HEK293 (cell line): ENCODE measurements around the gene TAF10.

Experiments
- CTCF ChIA-PET: fragments of 350-600 bp; formaldehyde crosslinking; extraction: SDS; loops from one replicate; lab custom pipeline; 2021; ENCODE audit warnings: antibody characterized with exemption; lab: Yijun Ruan, JAX
- POLR2A ChIA-PET: fragments of 300-600 bp; formaldehyde crosslinking; extraction: SDS; loops from one replicate; lab custom pipeline; 2020; ENCODE audit warnings: antibody characterized with exemption, inconsistent platforms; lab: Yijun Ruan, JAX
- H3K27ac ChIP-seq: fragments of 200-500 bp; sonication (Bioruptor generic); 2 replicates; pipeline ENCODE4 v1.5.1; 2014; ENCODE audit warnings: low read depth, low read length, control low read depth, inconsistent platforms; ENCODE audit errors: extremely low read depth
- H3K36me3 ChIP-seq, 2 experiments: fragments of 200-500 bp in 1 of 2; sonication (Bioruptor generic) in 1 of 2; 1 replicate in 1 of 2; 2 replicates in 1 of 2; pipeline ENCODE4 v1.5.1; 2014 to 2017; ENCODE audit warnings: inconsistent platforms in 2 of 2, low read length in 2 of 2; ENCODE audit not compliant: control insufficient read depth in 2 of 2, insufficient read depth in 1 of 2
- H3K4me1 ChIP-seq: fragments of 200-500 bp; sonication (Bioruptor generic); 2 replicates; pipeline ENCODE4 v1.5.1; 2014; ENCODE audit warnings: mild to moderate bottlenecking, low read length, inconsistent platforms; ENCODE audit not compliant: control insufficient read depth, insufficient read depth
- H3K4me3 ChIP-seq: 2 replicates; pipeline ENCODE4 v1.5.1; 2011; ENCODE audit warnings: low read depth, mild to moderate bottlenecking, control low read depth, low read length, moderate library complexity
- H3K9me3 ChIP-seq: fragments of 200-500 bp; sonication (Bioruptor generic); 2 replicates; pipeline ENCODE4 v1.5.1; 2014; ENCODE audit warnings: low read depth, low read length, inconsistent platforms; ENCODE audit not compliant: control insufficient read depth, insufficient read depth
- KLF7 ChIP-seq: fragments of 450-650 bp; formaldehyde crosslinking; IDR thresholded peaks from 2 replicates; pipeline ENCODE4 v1.5.1; 2016; ENCODE audit warnings: missing biosample characterization, missing genetic modification characterization, borderline replicate concordance
- MZF1 ChIP-seq: fragments of 450-650 bp; formaldehyde crosslinking; IDR thresholded peaks from 2 replicates; pipeline ENCODE4 v1.5.1; 2017; ENCODE audit warnings: missing biosample characterization, missing genetic modification characterization, borderline replicate concordance
- SCRT1 ChIP-seq: fragments of 450-650 bp; formaldehyde crosslinking; IDR thresholded peaks from 2 replicates; pipeline ENCODE4 v1.5.1; 2016; ENCODE audit warnings: missing biosample characterization, missing genetic modification characterization, borderline replicate concordance
- SETDB1 ChIP-seq: IDR thresholded peaks from one replicate; pipeline ENCODE4 v1.6.1; 2017; ENCODE audit warnings: mild to moderate bottlenecking, low read length, moderate library complexity, mixed read lengths; ENCODE audit not compliant: insufficient read length
- TCF7L2 ChIP-seq: IDR thresholded peaks from 2 replicates; pipeline ENCODE4 v1.6.1; 2011; ENCODE audit warnings: low read depth, mild to moderate bottlenecking, inconsistent platforms, low read length, moderate library complexity, borderline replicate concordance
- ZBTB1 ChIP-seq: fragments of 450-650 bp; formaldehyde crosslinking; IDR thresholded peaks from 2 replicates; pipeline ENCODE4 v1.5.1; 2016; ENCODE audit warnings: missing biosample characterization, missing genetic modification characterization
- ZNF146 ChIP-seq: fragments of 450-650 bp; formaldehyde crosslinking; IDR thresholded peaks from 2 replicates; pipeline ENCODE4 v1.5.1; 2016; ENCODE audit warnings: missing biosample characterization, missing genetic modification characterization
- ZNF248 ChIP-seq: fragments of 450-650 bp; formaldehyde crosslinking; IDR thresholded peaks from 2 replicates; pipeline ENCODE4 v1.5.1; 2017; ENCODE audit warnings: missing biosample characterization, missing genetic modification characterization
- ZNF274 ChIP-seq, 2 experiments: fragments of 200-500 bp in 1 of 2; fragments of 450-650 bp in 1 of 2; sonication (Bioruptor generic) in 1 of 2; formaldehyde crosslinking in 1 of 2; IDR thresholded peaks; 2 replicates each; pipeline versions ENCODE4 v1.5.1 to v1.6.1; 2014 to 2016; ENCODE audit warnings: borderline replicate concordance in 1 of 2, inconsistent platforms in 1 of 2, low read length in 1 of 2, missing biosample characterization in 1 of 2, missing genetic modification characterization in 1 of 2
- ZNF311 ChIP-seq: fragments of 450-650 bp; formaldehyde crosslinking; IDR thresholded peaks from 2 replicates; pipeline ENCODE4 v1.5.1; 2017; ENCODE audit warnings: missing biosample characterization, missing genetic modification characterization, borderline replicate concordance
- ZNF433 ChIP-seq: fragments of 450-650 bp; formaldehyde crosslinking; IDR thresholded peaks from 2 replicates; pipeline ENCODE4 v1.5.1; 2016; ENCODE audit warnings: missing biosample characterization, missing genetic modification characterization, low read depth
- ZNF548 ChIP-seq: fragments of 450-650 bp; formaldehyde crosslinking; IDR thresholded peaks from 2 replicates; pipeline ENCODE4 v1.5.1; 2016; ENCODE audit warnings: missing biosample characterization, missing genetic modification characterization
- ZNF610 ChIP-seq: fragments of 450-650 bp; formaldehyde crosslinking; IDR thresholded peaks from 2 replicates; pipeline ENCODE4 v1.5.1; 2016; ENCODE audit warnings: missing biosample characterization, missing genetic modification characterization, borderline replicate concordance
- ZNF623 ChIP-seq: fragments of 450-650 bp; formaldehyde crosslinking; IDR thresholded peaks from 2 replicates; pipeline ENCODE4 v1.5.1; 2016; ENCODE audit warnings: missing biosample characterization, missing genetic modification characterization
- ZNF670 ChIP-seq: fragments of 450-650 bp; formaldehyde crosslinking; IDR thresholded peaks from 2 replicates; pipeline ENCODE4 v1.5.1; 2016; ENCODE audit warnings: missing biosample characterization, missing genetic modification characterization, low read depth
- ZNF707 ChIP-seq: fragments of 450-650 bp; formaldehyde crosslinking; IDR thresholded peaks from 2 replicates; pipeline ENCODE4 v1.5.1; 2016; ENCODE audit warnings: missing biosample characterization, missing genetic modification characterization
- ZNF76 ChIP-seq: fragments of 450-650 bp; formaldehyde crosslinking; IDR thresholded peaks from 2 replicates; pipeline ENCODE4; 2016; ENCODE audit warnings: low read depth, missing biosample characterization, missing genetic modification characterization, borderline replicate concordance
- ZNF777 ChIP-seq: fragments of 450-650 bp; formaldehyde crosslinking; IDR thresholded peaks from 2 replicates; pipeline ENCODE4 v1.5.1; 2017; ENCODE audit warnings: missing biosample characterization, missing genetic modification characterization, borderline replicate concordance
- ZNF791 ChIP-seq: fragments of 450-650 bp; formaldehyde crosslinking; IDR thresholded peaks from 2 replicates; pipeline ENCODE4 v1.5.1; 2016; ENCODE audit warnings: missing biosample characterization, missing genetic modification characterization
- ZSCAN30 ChIP-seq: fragments of 450-650 bp; IDR thresholded peaks from 2 replicates; pipeline ENCODE4 v1.5.1; 2018; ENCODE audit warnings: missing biosample characterization, mild to moderate bottlenecking, missing genetic modification characterization, moderate library complexity
- TF ChIP-seq, protein P1 (sequence below): fragments of 450-650 bp; formaldehyde crosslinking; IDR thresholded peaks from 2 replicates; pipeline ENCODE4 v1.5.1; 2016; ENCODE audit warnings: missing biosample characterization, missing genetic modification characterization
- TF ChIP-seq, protein P2 (sequence below): fragments of 450-650 bp; formaldehyde crosslinking; IDR thresholded peaks from 2 replicates; pipeline ENCODE4 v1.5.1; 2016; ENCODE audit warnings: missing biosample characterization, missing genetic modification characterization
- TF ChIP-seq, protein P3 (sequence below): fragments of 450-650 bp; formaldehyde crosslinking; IDR thresholded peaks from 2 replicates; pipeline ENCODE4 v1.5.1; 2016; ENCODE audit warnings: missing biosample characterization, missing genetic modification characterization, low read depth

The TAF10 gene

DNA sequence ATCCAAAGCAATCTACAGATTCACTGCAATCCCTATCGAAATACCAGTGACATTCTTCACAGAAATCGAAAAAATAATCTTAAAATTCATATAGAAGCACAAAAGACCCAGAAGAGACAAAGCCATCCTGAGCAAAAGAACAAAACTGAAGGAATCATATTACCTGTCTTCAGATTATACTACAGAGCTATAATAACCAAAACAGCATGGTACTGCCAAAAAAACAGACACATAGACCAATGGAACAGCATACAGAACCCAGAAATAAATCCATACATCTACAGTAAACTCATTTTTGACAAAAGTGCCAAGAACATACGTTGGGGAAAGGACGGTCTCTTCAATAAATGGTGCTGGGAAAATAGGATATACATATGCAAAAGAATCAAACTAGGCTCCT lies 27.5 kb downstream of the TAF10 start:
- ChIA-PET CTCF (interaction anchor here (1.1 kb wide), 1 partner anchor 11 kb away, joined by 3 read pairs; no protein-coding TSS in a partner anchor), POLR2A (no interaction called here)
- Histone ChIP-seq H3K4me1 (no peaks in the 10 kb centered on the region), H3K4me3 (no peak overlapping the region), H3K36me3 (peaks cover 0 to 10% of the 10 kb centered on the region in 2 experiments; a peak in 1 of 3 replicates), H3K9me3 (no peaks in the 10 kb centered on the region), H3K27ac (no peak overlapping the region)
- TF ChIP-seq, protein P1, sequence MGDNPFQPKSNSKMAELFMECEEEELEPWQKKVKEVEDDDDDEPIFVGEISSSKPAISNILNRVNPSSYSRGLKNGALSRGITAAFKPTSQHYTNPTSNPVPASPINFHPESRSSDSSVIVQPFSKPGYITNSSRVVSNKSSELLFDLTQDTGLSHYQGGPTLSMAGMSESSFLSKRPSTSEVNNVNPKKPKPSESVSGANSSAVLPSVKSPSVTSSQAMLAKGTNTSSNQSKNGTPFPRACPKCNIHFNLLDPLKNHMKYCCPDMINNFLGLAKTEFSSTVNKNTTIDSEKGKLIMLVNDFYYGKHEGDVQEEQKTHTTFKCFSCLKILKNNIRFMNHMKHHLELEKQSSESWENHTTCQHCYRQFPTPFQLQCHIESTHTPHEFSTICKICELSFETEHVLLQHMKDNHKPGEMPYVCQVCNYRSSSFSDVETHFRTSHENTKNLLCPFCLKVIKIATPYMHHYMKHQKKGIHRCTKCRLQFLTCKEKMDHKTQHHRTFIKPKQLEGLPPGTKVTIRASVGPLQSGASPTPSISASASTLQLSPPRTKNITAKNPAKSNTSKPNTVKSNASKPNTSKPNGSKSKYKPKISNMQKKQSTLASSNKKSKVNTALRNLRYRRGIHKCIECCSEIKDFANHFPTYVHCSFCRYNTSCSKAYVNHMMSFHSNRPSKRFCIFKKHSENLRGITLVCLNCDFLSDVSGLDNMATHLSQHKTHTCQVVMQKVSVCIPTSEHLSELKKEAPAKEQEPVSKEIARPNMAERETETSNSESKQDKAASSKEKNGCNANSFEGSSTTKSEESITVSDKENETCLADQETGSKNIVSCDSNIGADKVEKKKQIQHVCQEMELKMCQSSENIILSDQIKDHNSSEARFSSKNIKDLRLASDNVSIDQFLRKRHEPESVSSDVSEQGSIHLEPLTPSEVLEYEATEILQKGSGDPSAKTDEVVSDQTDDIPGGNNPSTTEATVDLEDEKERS: peak; percentile 85
- TF ChIP-seq TCF7L2 (no peak), ZNF610 (tag by site-specific recombination) (no peak)

DNA sequence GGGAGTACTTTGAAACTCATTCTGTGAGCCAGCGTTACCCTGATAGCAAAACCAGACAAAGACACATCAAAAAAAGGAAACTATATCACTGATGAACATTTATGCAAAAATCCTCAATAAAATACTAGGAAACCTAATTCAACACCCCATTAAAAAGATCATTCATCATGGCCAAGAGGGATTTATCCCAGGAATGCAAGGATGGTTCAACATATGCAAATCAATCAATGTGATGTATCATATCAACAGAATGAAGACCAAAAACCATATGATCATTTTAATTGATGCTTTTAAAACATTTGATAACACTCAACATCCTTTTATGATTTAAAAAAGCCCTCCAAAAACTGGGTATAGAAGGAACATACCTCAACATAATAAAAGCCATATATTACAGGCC lies 28.4 kb downstream of the TAF10 start:
- H3K4me3 ChIP-seq: no peak overlapping the region
- ChIA-PET POLR2A (no interaction called here), CTCF (no interaction called here)
- peak; percentile 44 for TF ChIP-seq SETDB1
- no peak for TF ChIP-seq ZNF707 (tag by site-specific recombination)
- H3K36me3 ChIP-seq: peaks cover 0 to 10% of the 10 kb centered on the region in 2 experiments; a peak in 1 of 3 replicates
- H3K27ac ChIP-seq: no peak overlapping the region
- no peaks in the 10 kb centered on the region for H3K4me1 ChIP-seq
- no peaks in the 10 kb centered on the region for H3K9me3 ChIP-seq

DNA sequence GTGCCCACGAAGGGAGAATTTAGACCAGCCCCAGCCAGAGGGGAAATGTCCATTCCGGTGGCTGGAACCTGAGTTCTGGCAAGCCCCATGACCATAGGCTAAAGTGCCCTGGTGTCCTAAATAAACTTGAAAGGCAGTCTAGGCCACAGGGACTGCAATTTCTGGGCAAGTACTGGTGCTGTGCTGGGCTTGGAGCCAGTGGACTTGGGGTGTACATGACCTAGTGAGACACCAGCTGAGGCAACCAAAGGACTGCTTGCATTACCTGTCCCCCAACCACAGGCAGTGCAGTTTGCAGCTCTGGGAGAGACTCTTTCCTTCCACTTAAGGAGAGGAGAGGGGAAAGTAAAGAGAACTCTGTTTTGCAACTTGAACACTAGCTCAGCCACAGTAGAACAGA lies 32.3 kb downstream of the TAF10 start:
- TF ChIP-seq ZNF670 (tag by site-specific recombination) (no peak), ZBTB1 (tag by site-specific recombination) (no peak), ZNF76 (no peak), ZNF707 (tag by site-specific recombination) (no peak), ZNF248 (tag by site-specific recombination) (no peak), ZNF791 (no peak), ZNF433 (tag by site-specific recombination) (no peak), ZNF146 (tag by site-specific recombination) (no peak), ZNF777 (no peak), SCRT1 (tag by site-specific recombination) (no peak), ZSCAN30 (tag by site-specific recombination) (no peak), KLF7 (tag by site-specific recombination) (no peak), ZNF274 (IDR thresholded peaks at IDR 0.05; ENCODE audit: low read length) (no peak), ZNF274 (tag by site-specific recombination; IDR thresholded peaks at IDR 0.05; ENCODE audit: borderline replicate concordance) (no peak), ZNF548 (tag by site-specific recombination) (no peak), MZF1 (tag by site-specific recombination) (no peak), ZNF623 (no peak), ZNF311 (no peak)
- TF ChIP-seq, protein P2, sequence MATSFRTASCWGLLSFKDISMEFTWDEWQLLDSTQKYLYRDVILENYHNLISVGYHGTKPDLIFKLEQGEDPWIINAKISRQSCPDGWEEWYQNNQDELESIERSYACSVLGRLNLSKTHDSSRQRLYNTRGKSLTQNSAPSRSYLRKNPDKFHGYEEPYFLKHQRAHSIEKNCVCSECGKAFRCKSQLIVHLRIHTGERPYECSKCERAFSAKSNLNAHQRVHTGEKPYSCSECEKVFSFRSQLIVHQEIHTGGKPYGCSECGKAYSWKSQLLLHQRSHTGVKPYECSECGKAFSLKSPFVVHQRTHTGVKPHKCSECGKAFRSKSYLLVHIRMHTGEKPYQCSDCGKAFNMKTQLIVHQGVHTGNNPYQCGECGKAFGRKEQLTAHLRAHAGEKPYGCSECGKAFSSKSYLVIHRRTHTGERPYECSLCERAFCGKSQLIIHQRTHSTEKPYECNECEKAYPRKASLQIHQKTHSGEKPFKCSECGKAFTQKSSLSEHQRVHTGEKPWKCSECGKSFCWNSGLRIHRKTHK (tag by site-specific recombination): no peak
- TF ChIP-seq, protein P3, sequence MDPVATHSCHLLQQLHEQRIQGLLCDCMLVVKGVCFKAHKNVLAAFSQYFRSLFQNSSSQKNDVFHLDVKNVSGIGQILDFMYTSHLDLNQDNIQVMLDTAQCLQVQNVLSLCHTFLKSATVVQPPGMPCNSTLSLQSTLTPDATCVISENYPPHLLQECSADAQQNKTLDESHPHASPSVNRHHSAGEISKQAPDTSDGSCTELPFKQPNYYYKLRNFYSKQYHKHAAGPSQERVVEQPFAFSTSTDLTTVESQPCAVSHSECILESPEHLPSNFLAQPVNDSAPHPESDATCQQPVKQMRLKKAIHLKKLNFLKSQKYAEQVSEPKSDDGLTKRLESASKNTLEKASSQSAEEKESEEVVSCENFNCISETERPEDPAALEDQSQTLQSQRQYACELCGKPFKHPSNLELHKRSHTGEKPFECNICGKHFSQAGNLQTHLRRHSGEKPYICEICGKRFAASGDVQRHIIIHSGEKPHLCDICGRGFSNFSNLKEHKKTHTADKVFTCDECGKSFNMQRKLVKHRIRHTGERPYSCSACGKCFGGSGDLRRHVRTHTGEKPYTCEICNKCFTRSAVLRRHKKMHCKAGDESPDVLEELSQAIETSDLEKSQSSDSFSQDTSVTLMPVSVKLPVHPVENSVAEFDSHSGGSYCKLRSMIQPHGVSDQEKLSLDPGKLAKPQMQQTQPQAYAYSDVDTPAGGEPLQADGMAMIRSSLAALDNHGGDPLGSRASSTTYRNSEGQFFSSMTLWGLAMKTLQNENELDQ (tag by site-specific recombination): no peak
- no peaks in the 10 kb centered on the region for H3K4me1 ChIP-seq
- POLR2A ChIA-PET: no interaction called here
- H3K36me3 ChIP-seq: peaks cover 0 to 3% of the 10 kb centered on the region in 2 experiments; a peak in 1 of 3 replicates
- no peak overlapping the region for H3K27ac ChIP-seq
- no peaks in the 10 kb centered on the region for H3K9me3 ChIP-seq
- H3K4me3 ChIP-seq: no peak overlapping the region
- CTCF ChIA-PET: interaction anchor here (0.5 kb wide), 1 partner anchor 530 kb away, joined by 4 read pairs; no protein-coding TSS in a partner anchor
